ENCODE data around the gene SETD7.

The SETD7 gene

DNA sequence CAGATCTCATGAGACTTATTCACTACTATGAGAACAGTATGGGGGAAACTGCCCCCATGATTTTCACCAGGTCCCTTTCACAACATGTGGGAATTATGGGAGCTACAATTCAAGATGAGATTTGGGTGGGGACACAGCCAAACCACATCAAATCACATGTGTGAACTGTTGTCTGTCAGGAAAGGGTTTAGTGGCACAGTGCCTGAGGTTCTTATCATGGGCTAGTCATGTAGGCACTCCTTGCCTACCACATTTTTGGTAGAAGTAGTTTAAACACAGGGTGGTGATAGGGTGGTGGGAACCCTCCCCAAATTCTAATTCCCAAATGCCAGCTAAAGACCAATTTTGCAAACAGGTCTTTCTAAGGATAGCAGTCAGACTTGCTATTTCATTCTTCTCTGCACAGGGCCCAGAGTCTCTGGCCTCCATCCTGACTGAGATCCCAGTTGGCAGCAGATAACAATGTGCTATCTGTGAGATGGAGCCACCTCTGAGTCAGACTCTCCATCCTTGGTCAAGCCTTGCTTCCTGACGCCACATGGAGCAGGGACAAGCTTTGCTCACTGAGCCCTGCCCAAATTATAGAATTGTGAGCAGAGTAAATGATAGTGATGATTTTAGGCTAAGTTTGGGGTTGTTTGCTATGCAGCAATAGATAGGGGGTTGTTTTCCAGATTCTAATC lies 33.5 kb upstream of the SETD7 start:
- Histone ChIP-seq H3K4me1 (ENCODE audit: insufficient read depth, low read length) (no peaks in the 10 kb centered on the region), H3K9me3 (ENCODE audit: low read length) (no peaks in the 10 kb centered on the region), H3K27me3 (ENCODE audit: insufficient read depth, low read length) (peaks cover 4% of the 10 kb centered on the region), H3K36me3 (ENCODE audit: insufficient read depth, low read length) (no peaks in the 10 kb centered on the region), H3K4me3 (ENCODE audit: low read length) (no peak overlapping the region), H2AFZ (ENCODE audit: low read depth, low read length) (no peak overlapping the region)

DNA sequence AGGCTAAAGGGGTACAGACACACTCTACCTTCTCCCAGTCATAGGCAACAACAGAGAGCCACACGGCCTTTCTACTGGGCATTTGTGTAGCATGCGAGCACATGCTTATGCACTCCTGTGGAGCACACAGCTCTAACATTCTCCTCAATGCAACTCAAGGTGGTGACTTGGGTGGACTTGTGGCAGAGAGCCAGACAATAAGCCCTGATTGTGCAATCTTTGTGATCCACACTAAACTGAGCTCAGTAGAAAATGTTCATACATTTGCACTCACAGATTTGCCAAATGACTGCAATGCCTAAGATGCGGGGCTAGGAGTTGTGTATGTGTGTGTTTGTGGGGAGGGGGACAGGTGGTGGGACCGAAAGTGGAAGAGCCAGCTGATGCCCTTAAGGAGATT lies 31.4 kb upstream of the SETD7 start:
- Histone ChIP-seq H3K36me3 (ENCODE audit: insufficient read depth, low read length) (no peaks in the 10 kb centered on the region), H2AFZ (ENCODE audit: low read depth, low read length) (no peak overlapping the region), H3K4me3 (ENCODE audit: low read length) (no peak overlapping the region), H3K27me3 (ENCODE audit: insufficient read depth, low read length) (peaks cover 4% of the 10 kb centered on the region), H3K9me3 (ENCODE audit: low read length) (no peaks in the 10 kb centered on the region), H3K4me1 (ENCODE audit: insufficient read depth, low read length) (no peaks in the 10 kb centered on the region)

DNA sequence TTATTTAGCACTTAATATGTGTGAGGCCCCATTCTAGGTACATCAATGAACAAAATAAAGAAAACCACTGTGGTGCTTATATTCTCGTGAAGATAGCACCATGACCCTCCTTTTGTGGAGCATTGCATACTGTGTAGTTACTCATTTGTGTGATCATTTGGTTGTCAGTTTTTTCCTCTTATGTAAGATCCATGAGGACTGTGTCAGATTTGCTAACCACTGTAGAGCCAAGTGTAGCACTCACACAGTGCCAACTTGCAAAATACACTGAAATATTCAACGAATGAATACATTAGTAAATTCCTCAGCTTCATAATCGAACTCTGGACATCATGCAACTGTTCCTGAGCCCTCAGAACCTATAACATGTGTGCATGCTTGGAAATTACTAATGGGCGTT lies 29.5 kb upstream of the SETD7 start:
- Histone ChIP-seq H3K27me3 (ENCODE audit: insufficient read depth, low read length) (peaks cover 4% of the 10 kb centered on the region), H3K4me3 (ENCODE audit: low read length) (no peak overlapping the region), H3K4me1 (ENCODE audit: insufficient read depth, low read length) (no peaks in the 10 kb centered on the region), H3K9me3 (ENCODE audit: low read length) (no peaks in the 10 kb centered on the region), H2AFZ (ENCODE audit: low read depth, low read length) (no peak overlapping the region), H3K36me3 (ENCODE audit: insufficient read depth, low read length) (no peaks in the 10 kb centered on the region)

DNA sequence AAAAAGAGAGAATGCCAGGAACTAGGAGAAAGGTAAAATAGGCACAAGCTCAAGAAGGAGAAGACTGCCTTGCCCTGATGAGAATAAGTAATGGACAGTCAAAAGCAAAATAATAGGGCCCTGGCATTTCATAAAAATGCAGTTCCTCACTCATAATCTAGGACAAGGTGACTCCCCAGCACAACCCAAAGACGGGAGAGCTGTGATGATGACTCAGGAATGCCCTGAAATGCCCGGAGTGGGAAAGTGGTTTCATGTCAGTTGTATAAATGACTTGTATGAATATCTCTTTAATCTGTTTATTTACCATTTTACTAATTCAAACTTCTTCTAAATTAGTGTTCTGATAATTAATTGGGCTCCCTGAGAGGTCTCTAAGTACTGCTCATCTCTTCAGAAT lies 28.8 kb upstream of the SETD7 start:
- Histone ChIP-seq H3K4me1 (ENCODE audit: insufficient read depth, low read length) (no peaks in the 10 kb centered on the region), H3K4me3 (ENCODE audit: low read length) (no peak overlapping the region), H3K27me3 (ENCODE audit: insufficient read depth, low read length) (peaks cover 4% of the 10 kb centered on the region), H3K36me3 (ENCODE audit: insufficient read depth, low read length) (no peaks in the 10 kb centered on the region), H3K9me3 (ENCODE audit: low read length) (no peaks in the 10 kb centered on the region), H2AFZ (ENCODE audit: low read depth, low read length) (no peak overlapping the region)

DNA sequence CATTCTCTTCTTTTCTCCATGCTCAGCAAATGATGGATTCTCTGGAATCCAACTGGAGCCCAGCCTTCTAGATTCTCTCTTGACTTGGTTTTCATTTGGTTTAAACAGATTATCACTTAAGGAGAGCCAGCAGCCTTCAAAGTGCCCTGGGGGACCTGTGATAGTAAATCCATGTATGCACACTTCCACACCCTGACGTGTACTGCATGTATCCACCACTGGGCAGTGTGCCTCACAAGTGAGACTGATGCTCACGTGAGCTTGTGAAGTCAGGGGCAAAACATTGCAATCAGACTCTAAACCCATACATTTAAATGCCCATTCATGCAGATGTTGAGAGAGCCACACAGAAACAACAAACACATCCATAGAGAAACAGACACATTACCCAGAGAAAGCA lies 28.0 kb upstream of the SETD7 start:
- H3K36me3 ChIP-seq (ENCODE audit: insufficient read depth, low read length), result no peaks in the 10 kb centered on the region
- H3K27me3 ChIP-seq (ENCODE audit: insufficient read depth, low read length), result peaks cover 4% of the 10 kb centered on the region
- H3K9me3 ChIP-seq (ENCODE audit: low read length), result no peaks in the 10 kb centered on the region
- no peak overlapping the region for H2AFZ ChIP-seq (ENCODE audit: low read depth, low read length)
- H3K4me1 ChIP-seq (ENCODE audit: insufficient read depth, low read length), result no peaks in the 10 kb centered on the region
- H3K4me3 ChIP-seq (ENCODE audit: low read length), result no peak overlapping the region

DNA sequence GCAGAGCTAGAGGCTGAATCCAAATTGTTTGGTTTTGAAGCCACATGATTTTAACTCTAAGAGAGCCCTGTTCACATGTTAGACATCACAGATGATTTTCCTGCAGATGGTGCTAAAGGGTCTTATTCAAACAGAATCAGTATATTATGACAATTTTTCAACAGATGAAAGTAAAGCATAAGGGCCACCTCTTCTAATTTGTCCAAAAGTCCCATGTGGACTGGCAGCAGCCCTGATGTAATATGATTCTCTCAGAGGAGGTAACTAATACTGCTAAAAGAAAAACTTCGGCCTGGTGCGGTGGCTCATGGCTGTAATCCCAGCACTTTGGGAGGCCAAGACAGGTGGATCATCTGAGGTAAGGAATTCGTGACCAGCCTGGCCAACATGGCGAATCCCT lies 26.0 kb upstream of the SETD7 start:
- H3K4me1 ChIP-seq (ENCODE audit: insufficient read depth, low read length), result no peaks in the 10 kb centered on the region
- peaks cover 4% of the 10 kb centered on the region for H3K27me3 ChIP-seq (ENCODE audit: insufficient read depth, low read length)
- H3K9me3 ChIP-seq (ENCODE audit: low read length), result no peaks in the 10 kb centered on the region
- H3K4me3 ChIP-seq (ENCODE audit: low read length), result no peak overlapping the region
- H3K36me3 ChIP-seq (ENCODE audit: insufficient read depth, low read length), result no peaks in the 10 kb centered on the region
- no peak overlapping the region for H2AFZ ChIP-seq (ENCODE audit: low read depth, low read length)

DNA sequence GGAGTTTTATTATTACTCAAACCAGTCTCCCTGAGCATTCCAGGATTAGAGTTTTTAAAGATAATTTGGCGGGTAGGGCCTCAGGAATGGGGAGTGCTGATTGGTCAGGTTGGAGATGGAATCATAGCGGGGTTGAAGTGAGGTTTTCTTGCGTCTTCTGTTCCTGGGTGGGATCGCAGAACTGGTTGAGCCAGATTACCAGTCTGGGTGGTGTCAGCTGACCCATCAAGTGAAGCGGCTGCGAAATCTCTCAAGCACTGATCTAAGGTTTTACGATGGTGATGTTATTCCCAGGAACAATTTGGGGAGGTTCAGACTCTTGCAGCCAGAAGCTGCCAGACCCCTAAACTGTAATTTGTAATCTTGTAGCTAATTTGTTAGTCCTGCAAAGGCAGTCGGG lies 25.1 kb upstream of the SETD7 start:
- H3K36me3 ChIP-seq (ENCODE audit: insufficient read depth, low read length), result no peaks in the 10 kb centered on the region
- H3K4me3 ChIP-seq (ENCODE audit: low read length), result no peak overlapping the region
- H3K4me1 ChIP-seq (ENCODE audit: insufficient read depth, low read length), result no peaks in the 10 kb centered on the region
- H3K9me3 ChIP-seq (ENCODE audit: low read length), result no peaks in the 10 kb centered on the region
- no peak overlapping the region for H2AFZ ChIP-seq (ENCODE audit: low read depth, low read length)
- H3K27me3 ChIP-seq (ENCODE audit: insufficient read depth, low read length), result no peaks in the 10 kb centered on the region

DNA sequence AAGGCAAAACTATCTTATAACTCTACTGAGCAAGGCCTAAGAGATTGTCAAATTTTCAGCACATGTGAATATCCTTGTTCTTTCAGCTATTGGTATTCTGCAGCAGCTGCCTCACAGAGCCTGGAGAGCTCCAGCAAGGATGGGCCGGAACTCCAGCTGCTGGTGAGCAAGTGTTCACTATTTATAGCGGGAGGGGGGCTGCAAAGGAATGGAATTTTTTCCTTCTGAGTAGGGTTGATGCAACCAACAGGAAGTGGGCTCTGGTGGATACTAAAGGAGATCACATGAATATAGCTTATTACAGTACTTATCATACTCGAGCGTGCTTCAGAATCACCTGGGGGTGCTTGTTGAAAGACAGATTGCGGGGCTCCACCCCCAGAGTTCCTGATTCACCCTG lies 20.2 kb upstream of the SETD7 start:
- Histone ChIP-seq H3K4me1 (ENCODE audit: insufficient read depth, low read length) (no peaks in the 10 kb centered on the region), H3K27me3 (ENCODE audit: insufficient read depth, low read length) (peaks cover 3% of the 10 kb centered on the region), H3K36me3 (ENCODE audit: insufficient read depth, low read length) (no peaks in the 10 kb centered on the region), H2AFZ (ENCODE audit: low read depth, low read length) (no peak overlapping the region), H3K9me3 (ENCODE audit: low read length) (no peaks in the 10 kb centered on the region), H3K4me3 (ENCODE audit: low read length) (no peak overlapping the region)

DNA sequence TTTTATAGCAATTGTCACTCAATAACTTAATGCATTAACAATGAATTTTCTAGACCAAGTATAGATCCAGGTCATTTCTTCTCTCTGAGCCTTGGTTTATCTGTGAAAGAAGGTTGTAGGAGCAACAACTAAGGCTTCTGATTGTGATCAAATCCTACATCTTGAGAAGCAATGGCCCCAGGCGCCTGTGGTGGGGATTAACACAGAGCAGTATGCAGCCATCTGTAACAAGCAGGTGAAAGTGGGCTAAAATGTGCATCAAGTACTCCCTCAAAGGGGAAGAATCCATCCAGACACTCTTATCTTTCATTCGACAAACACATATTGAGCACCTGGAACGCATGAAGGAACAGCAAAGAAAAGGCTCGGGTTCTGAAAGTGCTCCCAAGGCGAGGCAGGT lies 19.1 kb upstream of the SETD7 start:
- Histone ChIP-seq H3K36me3 (ENCODE audit: insufficient read depth, low read length) (no peaks in the 10 kb centered on the region), H2AFZ (ENCODE audit: low read depth, low read length) (no peak overlapping the region), H3K4me1 (ENCODE audit: insufficient read depth, low read length) (no peaks in the 10 kb centered on the region), H3K27me3 (ENCODE audit: insufficient read depth, low read length) (peaks cover 3% of the 10 kb centered on the region), H3K4me3 (ENCODE audit: low read length) (no peak overlapping the region), H3K9me3 (ENCODE audit: low read length) (no peaks in the 10 kb centered on the region)

DNA sequence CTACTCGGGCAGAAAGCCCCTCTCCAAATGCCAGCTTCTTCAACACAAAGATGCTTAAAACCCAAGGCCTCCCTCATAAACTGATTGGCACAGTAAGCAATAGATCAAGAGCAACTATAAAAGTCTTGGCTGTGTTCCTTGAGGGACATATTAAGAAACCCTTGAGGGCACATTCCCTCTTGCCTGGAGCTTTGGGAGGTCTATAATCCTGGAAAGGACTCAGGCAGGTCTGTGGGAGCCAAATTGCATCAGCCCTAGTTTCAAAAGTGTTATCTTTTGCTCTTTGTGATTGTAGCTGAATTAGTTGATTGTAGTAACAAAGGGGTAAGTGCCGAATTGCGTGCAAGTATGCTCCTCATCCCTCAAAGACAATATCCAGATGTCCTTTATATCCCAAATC lies 18.6 kb upstream of the SETD7 start:
- H3K4me3 ChIP-seq (ENCODE audit: low read length), result no peak overlapping the region
- no peaks in the 10 kb centered on the region for H3K4me1 ChIP-seq (ENCODE audit: insufficient read depth, low read length)
- H2AFZ ChIP-seq (ENCODE audit: low read depth, low read length), result no peak overlapping the region
- no peaks in the 10 kb centered on the region for H3K36me3 ChIP-seq (ENCODE audit: insufficient read depth, low read length)
- H3K9me3 ChIP-seq (ENCODE audit: low read length), result no peaks in the 10 kb centered on the region
- peaks cover 3% of the 10 kb centered on the region for H3K27me3 ChIP-seq (ENCODE audit: insufficient read depth, low read length)

DNA sequence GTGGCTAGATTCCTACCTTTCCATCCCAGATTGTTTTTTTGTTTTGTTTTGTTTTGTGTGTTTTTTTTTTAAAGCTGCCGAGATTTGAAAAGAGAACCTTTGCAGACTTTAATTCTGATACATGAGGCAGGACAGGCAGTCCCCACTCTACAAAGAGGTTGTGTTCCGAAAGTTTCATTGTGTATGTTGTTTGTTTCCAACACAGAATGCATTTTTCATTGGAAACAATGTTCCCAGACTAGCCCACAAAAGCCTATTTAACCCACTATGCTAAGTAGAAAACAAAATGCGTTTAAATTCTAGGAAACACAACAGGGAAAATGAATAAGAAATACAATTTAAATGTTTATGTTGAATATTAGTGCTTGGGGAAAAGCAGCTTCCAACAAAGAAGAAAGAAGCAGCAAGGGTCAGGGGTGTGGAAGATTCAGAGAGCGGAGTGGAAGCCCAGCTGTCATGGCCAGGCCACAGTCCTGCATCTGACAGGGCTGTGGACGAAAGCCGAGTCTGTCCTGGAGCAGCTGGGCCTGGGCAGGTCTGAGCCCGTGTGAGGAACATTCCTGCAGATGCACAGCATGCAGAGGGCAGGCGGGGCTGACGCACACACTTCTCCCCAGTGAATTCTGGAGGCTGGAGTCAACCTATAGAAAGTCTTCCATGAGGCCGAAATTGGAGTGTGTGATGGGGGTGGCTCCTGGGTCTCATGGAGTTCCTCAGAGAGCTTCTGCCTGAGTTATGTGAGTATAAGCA lies 12.4 kb upstream of the SETD7 start:
- Histone ChIP-seq H3K36me3 (ENCODE audit: insufficient read depth, low read length) (no peaks in the 10 kb centered on the region), H3K9me3 (ENCODE audit: low read length) (no peaks in the 10 kb centered on the region), H3K4me1 (ENCODE audit: insufficient read depth, low read length) (no peaks in the 10 kb centered on the region), H3K27me3 (ENCODE audit: insufficient read depth, low read length) (no peaks in the 10 kb centered on the region), H2AFZ (ENCODE audit: low read depth, low read length) (no peak overlapping the region), H3K4me3 (ENCODE audit: low read length) (no peak overlapping the region)

DNA sequence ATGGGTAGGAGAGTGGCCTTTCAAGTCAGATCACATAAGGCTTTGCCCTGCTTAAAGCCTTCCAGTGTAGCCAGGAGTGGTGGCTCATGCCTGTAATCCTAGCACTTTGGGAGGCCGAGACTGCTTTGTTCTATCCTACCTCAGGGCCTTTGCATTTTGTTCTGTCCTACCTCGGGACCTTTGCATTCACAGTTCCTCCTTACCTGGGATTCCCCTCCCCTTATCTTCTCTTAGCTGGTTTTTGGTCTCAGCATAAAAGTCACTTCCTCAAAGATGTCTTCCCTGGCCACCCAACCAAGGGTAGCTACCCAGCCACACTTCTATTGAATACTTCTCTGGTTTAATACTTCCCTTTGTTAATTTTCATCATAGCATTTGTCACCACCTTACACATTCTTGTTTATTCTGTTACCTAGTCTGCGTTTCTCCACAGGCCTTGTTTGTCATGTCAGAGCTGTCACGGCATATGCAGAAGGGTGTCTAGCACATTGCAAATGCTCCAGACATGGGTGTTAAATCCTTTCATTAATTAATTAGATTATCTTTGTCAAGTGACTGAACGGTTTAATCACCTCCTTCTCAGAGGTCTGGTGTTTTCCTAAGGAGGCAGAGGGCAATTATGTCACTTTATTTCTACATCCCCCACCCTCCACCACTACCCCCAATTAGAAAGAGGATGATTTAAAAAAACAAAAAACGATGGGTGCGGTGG lies 11.3 kb upstream of the SETD7 start:
- Histone ChIP-seq H3K4me1 (ENCODE audit: insufficient read depth, low read length) (no peaks in the 10 kb centered on the region), H3K4me3 (ENCODE audit: low read length) (no peak overlapping the region), H3K27me3 (ENCODE audit: insufficient read depth, low read length) (no peaks in the 10 kb centered on the region), H3K9me3 (ENCODE audit: low read length) (no peaks in the 10 kb centered on the region), H2AFZ (ENCODE audit: low read depth, low read length) (no peak overlapping the region), H3K36me3 (ENCODE audit: insufficient read depth, low read length) (no peaks in the 10 kb centered on the region)

DNA sequence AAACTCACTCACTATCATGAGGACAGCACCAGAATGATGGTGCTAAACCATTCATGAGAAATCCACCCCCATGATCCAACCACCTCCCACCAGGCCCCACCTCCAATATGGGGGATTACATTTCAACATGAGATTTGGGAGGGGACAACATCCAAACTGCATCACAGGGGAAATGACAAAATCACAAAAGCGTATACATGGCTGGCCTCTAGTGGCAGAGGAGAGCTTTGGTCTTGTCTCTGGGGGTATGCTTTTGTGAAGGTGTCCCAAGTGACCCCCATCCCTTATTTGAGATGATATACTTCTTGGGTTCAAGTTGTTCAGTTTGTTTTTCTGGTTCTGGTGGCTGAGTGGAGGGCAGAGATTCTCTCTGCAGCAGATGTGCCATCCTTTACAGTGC lies 8.5 kb upstream of the SETD7 start:
- Histone ChIP-seq H3K27me3 (ENCODE audit: insufficient read depth, low read length) (peaks cover 5% of the 10 kb centered on the region), H3K4me3 (ENCODE audit: low read length) (no peak overlapping the region), H2AFZ (ENCODE audit: low read depth, low read length) (no peak overlapping the region), H3K4me1 (ENCODE audit: insufficient read depth, low read length) (peaks cover 9% of the 10 kb centered on the region), H3K9me3 (ENCODE audit: low read length) (no peaks in the 10 kb centered on the region), H3K36me3 (ENCODE audit: insufficient read depth, low read length) (no peaks in the 10 kb centered on the region)

All from neuron (in vitro differentiated cells).